GM12878 (cell line): ENCODE results near the gene SOWAHB. TPM values are rescaled to one million over a fixed set of nuclear protein-coding genes. Genes with fewer than 3 reads are reported as not detected.

Source experiments
- ATAC-seq: fragments of 200-7000 bp; cut with Tn5 transposase; 3 replicates; pipeline ENCODE4 v1.9.1; 2020; ENCODE audit warnings: mild to moderate bottlenecking, moderate library complexity
- BruUV-seq: library from RNA; stranded (reverse); fragments of 400-500 nt; replicated peaks from 2 replicates; lab custom pipeline; 2021; lab: Mats Ljungman, UMichigan
- CTCF ChIA-PET: fragments of 300-600 bp; sonication (Branson Sonifier 250); formaldehyde crosslinking; extraction: SDS; loops from one replicate; lab custom pipeline; 2021; ENCODE audit warnings: inconsistent platforms; lab: Yijun Ruan, JAX
- POLR2A ChIA-PET: fragments of 350-600 bp; formaldehyde crosslinking; extraction: SDS; loops from one replicate; lab custom pipeline; 2021; ENCODE audit warnings: inconsistent platforms; lab: Charles Lee
- RAD21 ChIA-PET: fragments of 300-600 bp; sonication (Branson Sonifier 250); formaldehyde crosslinking; loops from one replicate; lab custom pipeline; 2023; ENCODE audit warnings: antibody characterized with exemption; ENCODE audit not compliant: unreplicated experiment; lab: Charles Lee
- SMC1A ChIA-PET: fragments of 300-600 bp; sonication (Branson Sonifier 250); formaldehyde crosslinking; loops from one replicate; lab custom pipeline; 2023; ENCODE audit not compliant: unreplicated experiment, uncharacterized antibody; lab: Charles Lee
- DNase-seq: peaks from one replicate; pipeline ENCODE4 v3.0.0-alpha.2; 2011; ENCODE audit warnings: low read depth, low spot score
- FAIRE-seq: peaks from 3 replicates; lab custom pipeline; 2011; peaks lifted over from hg19 to GRCh38; lab: Jason Lieb, UNC
- H2AFZ ChIP-seq: 2 replicates; pipeline ENCODE4 v1.6.0; 2011; ENCODE audit warnings: low read depth, low read length, control low read depth; ENCODE audit not compliant: control insufficient read depth
- H3K27ac ChIP-seq: 2 replicates; pipeline ENCODE4 v1.5.1; 2011; ENCODE audit warnings: control low read depth; ENCODE audit not compliant: control insufficient read depth, insufficient read depth
- H3K27me3 ChIP-seq, 2 experiments: replicated peaks in 1 of 2; 2 replicates each; pipeline versions ENCODE4 v1.6.0 to v1.6.1; 2011; ENCODE audit warnings: low read length in 1 of 2; ENCODE audit not compliant: control insufficient read depth in 2 of 2, insufficient read depth in 2 of 2
- H3K36me3 ChIP-seq, 2 experiments: 2 replicates each; pipeline ENCODE4 v1.5.1; 2011; ENCODE audit warnings: low read length in 1 of 2; ENCODE audit not compliant: control insufficient read depth in 2 of 2, insufficient read depth in 2 of 2
- H3K4me1 ChIP-seq: 2 replicates; pipeline ENCODE4 v1.6.1; 2011; ENCODE audit warnings: mild to moderate bottlenecking, low read length, moderate library complexity, mixed read lengths; ENCODE audit not compliant: control insufficient read depth, insufficient read depth
- H3K4me2 ChIP-seq: 2 replicates; pipeline ENCODE4 v1.6.0; 2011; ENCODE audit warnings: control low read depth; ENCODE audit not compliant: control insufficient read depth, insufficient read depth
- H3K4me3 ChIP-seq: fragments of 200-600 bp; sonication (generic); 2 replicates; pipeline ENCODE4 v1.5.1; 2016
- H3K79me2 ChIP-seq: 2 replicates; pipeline ENCODE4 v1.6.0; 2011; ENCODE audit warnings: low read length; ENCODE audit not compliant: control insufficient read depth, insufficient read depth
- H3K9ac ChIP-seq: 2 replicates; pipeline ENCODE4 v1.8.0; 2011; ENCODE audit warnings: low read length, control low read depth, mixed read lengths; ENCODE audit not compliant: control insufficient read depth, insufficient read depth
- H3K9me3 ChIP-seq: replicated peaks from 3 replicates; pipeline ENCODE4 v1.5.1; 2011; ENCODE audit warnings: mild to moderate bottlenecking, low read length; ENCODE audit not compliant: control insufficient read depth, insufficient read depth
- H4K20me1 ChIP-seq: 2 replicates; pipeline ENCODE4 v1.6.0; 2011; ENCODE audit not compliant: control insufficient read depth, insufficient read depth
- BCL11A ChIP-seq: IDR thresholded peaks from 2 replicates; pipeline ENCODE4 v1.6.1; 2011; ENCODE audit warnings: low read depth, low read length
- HDAC2 ChIP-seq: fragments of 200-600 bp; sonication (generic); IDR thresholded peaks from 2 replicates; pipeline ENCODE4 v1.6.1; 2017
- KAT2A ChIP-seq: conservative IDR thresholded peaks from 2 replicates; pipeline ENCODE4 v1.6.1; 2011; ENCODE audit warnings: low read depth, low read length; ENCODE audit not compliant: control insufficient read depth
- KDM1A ChIP-seq: fragments of 200-600 bp; sonication (generic); IDR thresholded peaks from 2 replicates; pipeline ENCODE4 v1.6.1; 2016; ENCODE audit warnings: borderline replicate concordance
- NBN ChIP-seq: fragments of 450-650 bp; IDR thresholded peaks from 2 replicates; pipeline ENCODE4 v1.6.1; 2016
- RFX5 ChIP-seq: IDR thresholded peaks from 2 replicates; pipeline ENCODE4 v1.6.1; 2011; ENCODE audit warnings: low read depth, low read length, improper control_type of control experiment
- SP1 ChIP-seq: IDR thresholded peaks from one replicate; pipeline ENCODE4 v1.6.1; 2011; ENCODE audit warnings: low read depth, low read length
- STAT1 ChIP-seq: fragments of 450-650 bp; conservative IDR thresholded peaks from 2 replicates; pipeline ENCODE4 v1.6.1; 2014; ENCODE audit warnings: antibody characterized with exemption, mild to moderate bottlenecking
- TCF12 ChIP-seq: IDR thresholded peaks from 2 replicates; pipeline ENCODE4 v1.6.1; 2011; ENCODE audit warnings: low read depth, mild to moderate bottlenecking, low read length
- USF1 ChIP-seq: IDR thresholded peaks from 2 replicates; pipeline ENCODE4 v1.6.1; 2011; ENCODE audit warnings: borderline replicate concordance, low read depth, mild to moderate bottlenecking, moderate library complexity, mixed read lengths, low read length; ENCODE audit not compliant: insufficient read depth; ENCODE audit errors: extremely low read length
- WGBS: methylation state at CpG from one replicate; pipeline ENCODE4 v1.1.6; 2016; ENCODE audit warnings: low lambda C conversion rate; ENCODE audit not compliant: insufficient replicate concordance, insufficient coverage; ENCODE audit errors: missing lambda C conversion rate; 5-methylcytosine and 5-hydroxymethylcytosine counted together
- in situ Hi-C: fragments of 300-500 bp; cut with MboI; formaldehyde crosslinking; loops from 9 replicates; pipeline ENCODE4 v1.14.3; 2018; ENCODE audit warnings: mixed read lengths
- intact Hi-C: fragments of 100-400 bp; cut with micrococcal nuclease; formaldehyde crosslinking; loops from one replicate; pipeline ENCODE4 v1.14.2; 2022; ENCODE audit not compliant: unreplicated experiment
- polyA plus RNA-seq, 11 experiments: library from polyadenylated mRNA; depleted of rRNA in 4 of 11; unstranded in 6 of 11; stranded (reverse) in 5 of 11; fragments of >200 nt; fragmentation: Nextera tagmentation in 4 of 11; fragmentation: Illumina TruSeq in 1 of 11; extraction: Ambion mirVana in 4 of 11; extraction: Trizol in 1 of 11; gene quantifications; 1 replicate in 1 of 11; 2 replicates in 10 of 11; pipeline versions ENCODE4 v1.2.1 to v1.2.3, GENCODE V29; 2011 to 2016; ENCODE audit warnings: inconsistent platforms in 2 of 11, missing spikeins in 2 of 11, low read depth in 1 of 11
- total RNA-seq, 4 experiments: library from RNA; depleted of rRNA in 3 of 4; stranded (reverse); fragments of >200 nt in 3 of 4; fragmentation: Illumina TruSeq in 1 of 4; extraction: Trizol in 1 of 4; gene quantifications; 2 replicates each; pipeline versions ENCODE4 v1.2.1 to v1.2.3, GENCODE V29; 2013 to 2021

SOWAHB gene
- total and polyA plus RNA-seq, 10 of the 15 experiments (the other 5 are each of a cell fraction or from before 2014, with no cell fraction given) = 0.01 to 0.13 (median 0.05) TPM; not detected in 4

DNA sequence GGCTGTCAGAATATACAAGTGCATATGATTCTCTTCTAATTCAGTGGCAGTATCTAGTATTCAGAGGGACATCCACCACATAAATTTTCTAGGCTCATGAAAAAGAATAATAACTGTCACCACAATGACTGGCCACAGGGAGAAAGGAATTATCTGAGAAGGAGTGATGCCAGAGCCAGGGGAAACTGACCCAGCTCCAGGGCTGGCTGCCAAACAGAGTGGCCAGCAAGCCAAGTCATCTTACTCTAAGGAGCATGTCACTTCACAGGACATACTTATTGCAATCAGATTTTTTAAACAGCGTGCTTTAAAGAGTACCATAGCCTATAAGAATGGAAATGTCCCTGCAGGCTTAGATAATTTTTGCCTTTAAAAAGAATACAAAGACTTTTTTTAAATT lies 45.8 kb upstream of the SOWAHB start (continued):
- TF ChIP-seq RFX5 (no peak), BCL11A (no peak), USF1 (no peak), KAT2A (no peak), SP1 (no peak), TCF12 (no peak), KDM1A (no peak)

GRCh38 chr4:76943129-76943620 lies 45.2 kb upstream of the SOWAHB start:
- Histone ChIP-seq H2AFZ (no peak overlapping the region), H3K4me2 (no peak overlapping the region)
- POLR2A ChIA-PET = no interaction called here
- 92% methylated on average over 6 of the region's 6 CpGs for WGBS
- SMC1A ChIA-PET = no interaction called here
- CTCF ChIA-PET = interaction anchor here (1.1 kb wide), 1 partner anchor 103 kb away, joined by 3 read pairs; no protein-coding TSS in a partner anchor
- no peak for FAIRE-seq
- TF ChIP-seq STAT1 = no peak
- no peak for TF ChIP-seq HDAC2
- no peak for TF ChIP-seq NBN
- TF ChIP-seq, all 136 proteins: peak for 0
- Histone ChIP-seq H3K9me3 (no peaks in the 10 kb centered on the region; the same call in 1 of the 3 replicates), H3K9ac (no peak overlapping the region), H3K27ac (no peak overlapping the region), H3K4me3 (no peak overlapping the region), H4K20me1 (no peaks in the 10 kb centered on the region), H3K79me2 (peaks cover 3% of the 10 kb centered on the region; the same call in 1 of the 2 replicates), H3K27me3 (no peaks in the 10 kb centered on the region), H3K36me3 (no peaks in the 10 kb centered on the region), H3K4me1 (peaks cover 3% of the 10 kb centered on the region; the same call in 1 of the 2 replicates)
- in situ Hi-C loops (no loop called here), intact Hi-C loops (loop anchor here (10.0 kb wide), 1 partner anchor 158 kb away; no protein-coding TSS in a partner anchor)
- no TSS peak for BruUV-seq
- no peak for DNase-seq
- ATAC-seq = no peak
- RAD21 ChIA-PET = no interaction called here
